ENCODE results near the gene DCHS1.

Gene DCHS1

GRCh38 chr11:6646918-6647679, 8.5 kb downstream of the DCHS1 start:
- no peak for DNase-seq

- DNase-seq, result no peak
These were observed 9.1 kb downstream of the DCHS1 start for GRCh38 chr11:6646576-6646917.

GRCh38 chr11:6646071-6646470, 9.5 kb downstream of the DCHS1 start:
- DNase-seq, result no peak

- no peak for DNase-seq
These were observed 12.7 kb downstream of the DCHS1 start for GRCh38 chr11:6642957-6643356.

GRCh38 chr11:6640985-6641701, 14.5 kb downstream of the DCHS1 start:
- DNase-seq, result no peak

- no peak for DNase-seq
These were observed 15.3 kb downstream of the DCHS1 start for GRCh38 chr11:6640036-6640984.

- no peak for DNase-seq
These were observed 17.2 kb downstream of the DCHS1 start for GRCh38 chr11:6638429-6638828.

- DNase-seq, result no peak
These were observed 17.7 kb downstream of the DCHS1 start for GRCh38 chr11:6637871-6638270.

- DNase-seq, result no peak
These were observed 19.1 kb downstream of the DCHS1 start for GRCh38 chr11:6636480-6636879.

GRCh38 chr11:6635082-6635932, 20.3 kb downstream of the DCHS1 start:
- DNase-seq, result no peak

- no peak for DNase-seq
These were observed 21.1 kb downstream of the DCHS1 start for GRCh38 chr11:6634534-6634933.

GRCh38 chr11:6633422-6634408, 21.9 kb downstream of the DCHS1 start:
- DNase-seq, result no peak

GRCh38 chr11:6632116-6633073, 23.2 kb downstream of the DCHS1 start:
- no peak for DNase-seq

GRCh38 chr11:6631361-6631890, 24.2 kb downstream of the DCHS1 start:
- no peak for DNase-seq

GRCh38 chr11:6630632-6631291, 24.8 kb downstream of the DCHS1 start:
- DNase-seq, result no peak

GRCh38 chr11:6629892-6630631, 25.5 kb downstream of the DCHS1 start:
- peak; percentile 43 for DNase-seq

- no peak for DNase-seq
These were observed 26.1 kb downstream of the DCHS1 start for GRCh38 chr11:6629573-6629891.

- DNase-seq, result no peak
These were observed 27.1 kb downstream of the DCHS1 start for GRCh38 chr11:6628526-6628925.

All from NCI-H748 treated with DMSO at 0.1 percent for 48 hours (cell line).